GM19438 (cell line): ENCODE results near the gene APBA2.

Experiments
- ATAC-seq: cut with Tn5 transposase; IDR thresholded peaks from one replicate; pipeline ENCODE4 v1.9.1; 2021; ENCODE audit warnings: low read depth; ENCODE audit not compliant: unreplicated experiment

APBA2 gene

DNA sequence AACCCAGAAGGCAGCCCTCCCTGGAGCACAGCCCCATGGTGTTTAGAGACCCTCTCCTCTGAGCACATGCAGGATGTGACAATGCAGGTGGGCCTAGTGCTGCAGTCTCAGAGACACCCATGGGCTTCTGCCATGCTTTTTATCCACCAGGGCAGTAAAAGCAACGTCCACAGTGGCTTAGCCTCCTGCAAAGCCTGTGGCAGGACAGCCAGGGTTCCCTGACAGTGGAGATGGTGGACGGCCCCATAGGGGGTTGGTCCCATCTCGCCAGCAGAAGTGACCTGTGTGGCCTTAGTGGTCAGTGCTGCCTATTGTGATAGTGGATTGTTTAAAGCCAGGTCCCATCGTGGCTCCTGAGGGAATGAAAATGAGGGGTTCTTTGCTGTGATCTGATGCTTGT is 46.6 kb downstream of the APBA2 start:
- ATAC-seq = no peak

DNA sequence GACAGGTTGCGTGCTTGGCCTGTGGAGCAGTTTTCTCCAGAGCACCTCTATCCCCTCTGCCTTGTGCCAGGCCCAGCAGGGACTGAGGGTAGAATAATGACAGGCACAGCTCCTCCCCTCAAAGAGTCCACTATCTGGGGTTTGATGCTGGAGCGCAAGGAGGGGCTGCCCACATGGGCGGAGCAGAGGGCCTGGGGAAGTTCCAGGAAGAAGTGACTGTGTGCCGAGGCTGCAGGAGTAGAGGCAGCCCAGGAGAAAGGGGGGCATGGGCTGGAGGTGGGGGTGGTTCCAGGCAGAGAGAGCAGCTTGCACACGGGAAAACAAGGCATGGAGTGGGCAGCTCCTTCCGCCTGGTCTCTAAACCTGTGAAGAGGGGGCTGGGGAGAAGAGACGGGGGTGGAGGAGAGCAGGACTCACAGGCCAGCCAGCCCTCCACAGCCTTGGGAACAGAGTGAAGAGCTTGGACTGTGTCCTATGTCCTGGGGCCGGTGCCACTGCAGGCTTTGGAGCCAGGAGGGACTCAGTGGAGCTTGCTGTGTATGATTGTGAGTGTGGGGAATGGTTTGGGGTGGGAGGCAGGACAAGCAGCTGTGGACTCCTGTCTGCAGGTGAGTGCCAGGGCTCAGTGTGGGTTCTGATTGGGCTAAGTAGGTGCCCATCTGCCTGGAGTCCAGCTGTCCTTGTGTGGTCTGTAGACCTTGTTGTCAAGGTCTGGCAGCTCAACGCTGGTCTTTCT is 48.1 kb downstream of the APBA2 start:
- ATAC-seq = no peak

DNA sequence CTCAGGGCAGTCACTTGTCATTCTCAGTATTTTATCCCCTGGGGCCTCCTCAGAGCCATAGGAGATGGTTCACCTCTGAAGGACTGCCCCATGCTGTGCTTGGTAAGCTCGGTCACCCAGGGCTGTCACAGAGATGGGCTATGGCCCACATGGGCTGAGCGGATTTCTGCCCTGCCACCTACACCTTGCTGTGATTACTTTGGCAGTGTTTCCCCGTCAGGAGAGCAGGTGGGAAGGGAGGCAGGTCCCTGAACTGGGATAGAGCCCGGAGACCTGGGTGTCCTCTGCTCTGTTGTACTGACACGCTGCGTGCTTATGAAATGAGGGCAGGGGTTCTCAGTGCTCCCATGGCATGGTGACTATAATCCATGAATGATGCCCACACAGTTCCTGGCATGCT is 48.9 kb downstream of the APBA2 start:
- ATAC-seq = no peak

DNA sequence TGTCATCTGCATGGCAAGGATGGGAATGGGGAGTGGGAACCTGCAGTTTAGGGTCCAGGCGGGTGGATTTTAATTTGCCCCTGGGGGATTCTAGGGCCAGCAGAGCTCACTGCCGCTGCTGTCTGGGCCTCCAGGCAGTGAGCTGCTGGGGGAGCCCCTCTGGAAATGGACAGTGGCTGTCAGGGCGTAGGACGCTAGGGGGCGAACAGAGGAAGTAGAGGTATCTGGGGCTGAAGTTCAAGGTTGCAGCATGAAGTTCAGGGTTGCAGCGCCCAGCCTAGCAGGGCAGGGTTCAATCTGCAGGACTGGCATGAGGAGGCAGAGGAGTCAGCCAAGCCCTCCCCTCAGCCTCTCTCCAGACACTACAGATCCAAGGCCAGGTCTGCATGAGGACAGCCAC is 49.5 kb downstream of the APBA2 start:
- ATAC-seq = no peak

DNA sequence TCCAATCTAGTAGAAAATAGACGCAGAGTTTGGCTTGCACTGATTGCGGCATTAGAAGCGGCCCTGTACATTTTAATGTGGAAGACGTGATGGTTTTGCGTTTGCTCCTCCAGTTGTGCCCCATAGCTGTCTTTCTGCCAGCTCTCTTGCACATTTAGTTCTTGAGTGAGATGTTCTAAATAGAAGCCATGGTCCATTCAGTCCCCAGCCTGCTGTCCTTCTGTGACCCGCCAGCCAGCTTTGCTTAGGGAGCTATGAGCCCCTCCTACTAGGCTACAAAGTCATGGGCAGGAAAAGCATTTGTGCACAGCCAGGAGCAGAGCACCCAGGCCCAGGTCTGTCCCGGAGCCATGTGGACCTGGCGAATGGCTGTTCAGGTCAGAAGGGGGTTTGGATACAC is 50.3 kb downstream of the APBA2 start:
- ATAC-seq = no peak

DNA sequence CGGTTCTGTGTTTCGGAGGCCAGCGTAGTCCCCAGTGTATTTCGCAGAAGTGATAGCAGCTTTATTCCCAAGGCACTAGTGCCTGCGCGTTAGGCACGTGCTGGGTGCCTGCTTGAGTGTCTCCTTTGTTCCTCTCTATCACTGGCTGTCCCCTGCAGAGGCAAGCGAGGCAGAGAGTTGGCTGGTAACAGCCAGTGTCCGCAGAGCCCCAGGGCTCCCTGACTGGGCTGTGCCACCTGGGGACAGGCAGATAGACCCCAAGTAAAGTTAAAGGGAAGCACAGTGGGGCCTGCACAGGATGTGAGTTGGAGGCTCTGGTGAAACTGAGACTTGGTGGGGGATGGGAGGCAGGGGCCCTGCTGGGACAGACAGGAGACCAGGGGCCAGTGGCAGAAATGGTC is 50.7 kb downstream of the APBA2 start:
- no peak for ATAC-seq

DNA sequence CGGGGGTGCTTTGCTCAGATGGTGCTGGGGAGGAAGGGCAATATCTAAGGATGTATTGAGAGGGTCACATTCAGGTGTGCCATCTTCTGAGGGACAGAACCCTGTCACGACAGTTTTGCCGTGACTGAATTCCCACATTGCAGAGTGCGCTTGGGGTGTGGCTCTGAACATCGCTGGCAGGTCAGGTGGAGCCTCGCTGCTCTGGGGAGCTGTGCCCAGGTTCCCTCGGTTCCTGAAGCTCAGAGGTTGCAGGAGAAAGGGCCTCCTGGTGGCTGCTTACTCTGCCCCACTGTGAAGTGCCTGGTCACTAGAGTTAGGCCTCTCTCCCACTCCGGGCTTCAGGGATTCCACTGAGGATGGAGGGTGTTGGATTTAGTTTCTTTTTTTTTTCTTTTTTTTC is 51.5 kb downstream of the APBA2 start:
- no peak for ATAC-seq

DNA sequence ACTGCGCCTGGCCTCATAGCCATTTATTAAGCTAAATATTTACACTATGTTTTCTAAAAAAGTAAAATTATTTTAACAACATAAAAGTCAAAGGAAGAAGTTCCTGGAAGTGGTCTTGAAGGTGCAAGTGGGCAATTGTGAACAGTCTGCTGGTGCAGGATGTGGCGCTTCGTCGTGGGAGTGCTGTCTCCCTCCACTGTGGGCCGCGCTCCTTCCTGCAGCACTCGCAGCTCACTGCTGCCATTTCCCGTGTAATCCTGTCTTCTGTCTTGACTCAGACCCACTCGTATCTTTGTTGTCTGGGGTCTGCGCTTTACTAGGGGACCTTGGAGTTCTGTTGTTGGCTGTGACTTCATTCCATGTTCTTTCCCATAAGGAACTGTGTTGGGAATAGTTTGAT is 56.3 kb downstream of the APBA2 start:
- no peak for ATAC-seq

DNA sequence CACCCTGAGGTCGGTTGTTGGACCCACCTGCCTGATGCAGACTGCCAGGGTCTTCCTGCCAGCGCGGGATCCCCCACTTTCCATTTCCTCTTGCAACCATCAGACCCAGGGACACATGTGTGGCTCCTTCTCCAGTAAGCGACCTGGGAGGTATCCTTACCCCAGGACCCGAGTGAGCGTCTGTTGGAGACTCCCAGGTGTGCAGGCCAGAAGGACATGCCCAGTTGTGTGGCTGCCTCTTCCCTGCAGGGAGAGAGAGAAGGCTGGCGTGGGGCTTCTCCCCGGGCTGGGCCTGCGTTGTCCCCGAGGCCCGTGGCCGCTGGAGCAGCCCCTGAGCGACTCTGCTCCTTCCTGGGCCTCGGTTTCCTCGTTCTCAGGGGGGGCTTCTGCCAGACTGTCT is 56.8 kb downstream of the APBA2 start:
- ATAC-seq = no peak

DNA sequence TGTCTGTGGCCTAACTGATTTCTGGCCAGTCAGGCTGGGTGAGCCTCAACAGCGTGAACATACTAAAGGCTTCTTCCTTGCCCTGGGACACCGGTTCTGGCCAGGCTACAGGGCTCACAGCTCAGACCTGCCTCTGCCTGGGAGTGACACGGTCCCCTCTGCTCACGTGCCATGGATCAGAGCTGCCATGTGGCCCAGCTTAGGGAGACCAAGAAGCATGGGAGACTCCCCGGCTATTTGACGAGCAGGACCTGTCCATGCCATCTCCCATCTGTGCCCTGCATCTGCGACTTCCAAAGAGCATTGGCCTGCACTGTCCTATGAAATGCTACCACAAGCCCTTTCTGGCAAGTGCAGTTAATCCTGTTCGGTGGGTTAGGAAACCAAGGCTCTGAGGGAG is 57.4 kb downstream of the APBA2 start:
- no peak for ATAC-seq

DNA sequence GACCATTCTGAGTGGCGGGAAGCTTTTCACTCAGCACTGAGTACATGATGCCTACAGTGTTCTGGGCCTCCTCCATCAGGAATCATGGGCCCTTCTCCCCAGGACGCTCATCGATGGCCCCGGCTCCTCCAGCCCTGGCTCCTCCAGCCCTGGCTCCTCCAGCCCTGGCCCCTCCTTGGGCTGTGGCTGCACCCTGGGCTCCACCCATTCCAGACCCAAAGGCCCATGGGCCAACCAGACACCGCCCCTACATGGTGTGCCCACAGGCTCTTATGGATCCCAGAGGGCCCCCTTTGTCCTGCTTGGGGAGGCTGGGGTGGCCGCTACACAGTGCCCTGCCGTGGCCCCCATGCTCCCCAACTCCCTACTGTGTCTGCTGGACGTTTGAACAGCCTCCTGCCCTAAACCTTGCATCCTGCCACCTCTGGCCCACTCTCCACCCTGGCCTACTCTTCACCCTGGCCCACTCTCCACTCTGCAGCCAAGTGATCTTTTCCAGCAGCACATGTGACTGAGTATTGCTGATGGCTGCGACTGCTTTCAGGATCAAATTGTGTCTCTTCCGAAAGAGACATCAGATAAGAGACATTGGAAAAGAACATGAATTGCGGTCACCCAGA is 57.9 kb downstream of the APBA2 start:
- no peak for ATAC-seq

DNA sequence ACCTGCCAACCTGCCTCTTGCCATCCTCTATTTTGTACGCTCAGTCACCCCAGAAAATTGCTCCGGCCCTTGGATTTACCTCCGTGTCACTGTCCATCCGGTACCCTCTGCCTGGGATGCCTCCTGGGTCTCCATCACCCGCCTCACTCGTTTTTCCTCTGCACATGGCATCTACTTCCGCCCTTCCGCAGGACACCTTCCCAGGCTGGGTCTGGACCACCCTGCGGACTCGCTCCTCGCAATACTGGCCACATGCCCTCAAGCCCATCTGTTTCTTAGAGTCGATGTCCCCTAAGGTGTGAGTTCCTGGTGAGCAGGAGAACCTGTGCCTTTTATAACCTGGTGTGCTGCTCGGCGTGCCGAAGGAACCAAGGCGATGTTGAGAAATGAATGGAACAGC is 58.5 kb downstream of the APBA2 start:
- no peak for ATAC-seq

DNA sequence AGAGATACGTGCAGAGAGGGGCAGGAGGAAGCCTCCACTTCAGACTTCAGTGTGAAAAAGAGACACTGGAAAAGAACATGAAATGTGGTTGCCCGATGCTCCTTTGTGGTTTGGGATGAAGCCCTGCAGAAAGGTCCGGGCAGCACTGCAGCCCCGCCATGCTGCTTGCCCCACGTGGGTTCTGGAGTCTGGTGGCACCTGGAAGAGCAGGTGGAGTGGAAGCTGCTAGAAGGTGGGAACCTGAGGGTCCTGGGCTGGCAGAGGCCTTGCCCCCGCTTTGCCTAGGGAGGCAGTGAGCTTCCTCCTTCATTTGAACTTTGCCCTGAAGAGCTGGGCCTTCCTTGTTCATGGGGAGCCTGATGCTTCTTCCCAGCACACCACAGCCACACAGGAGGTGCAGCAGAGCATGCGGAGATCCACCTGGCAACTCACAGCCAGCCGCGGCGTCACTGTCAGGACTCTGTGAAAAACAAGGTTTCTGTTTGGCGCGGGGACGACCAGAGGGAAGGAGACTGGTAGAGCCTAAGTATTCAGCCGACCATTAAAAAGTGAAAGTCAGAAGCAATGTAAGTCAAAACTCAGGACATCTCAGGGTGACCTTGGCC is 59.0 kb downstream of the APBA2 start:
- ATAC-seq = no peak

DNA sequence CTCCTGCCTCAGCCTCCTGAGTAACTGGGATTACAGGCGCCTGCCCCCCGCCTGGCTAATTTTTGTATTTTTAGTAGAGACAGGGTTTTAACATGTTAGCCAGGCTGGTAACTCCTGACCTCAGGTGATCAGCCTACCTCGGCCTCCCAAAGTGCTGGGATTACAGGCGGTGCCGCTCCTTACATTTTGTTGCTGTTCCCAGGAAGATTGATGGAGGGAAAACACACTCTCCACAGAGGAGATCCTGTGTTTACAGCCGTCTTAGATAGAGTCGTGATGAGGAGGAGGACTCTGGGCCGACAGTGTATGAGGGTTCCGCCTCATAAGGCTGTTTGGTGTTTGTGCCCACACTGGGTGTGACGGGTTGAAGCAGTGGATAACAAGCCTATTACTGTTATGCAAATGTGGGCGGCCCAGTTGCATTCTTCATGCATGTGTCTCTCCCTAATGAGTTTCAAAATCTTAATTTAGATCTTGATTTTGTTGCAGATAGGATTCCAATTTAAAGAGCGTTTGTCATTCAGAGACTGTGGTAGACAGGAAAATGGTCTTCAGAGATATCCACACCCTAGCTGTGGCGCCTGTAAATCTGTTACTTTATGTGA is 60.0 kb downstream of the APBA2 start:
- no peak for ATAC-seq

DNA sequence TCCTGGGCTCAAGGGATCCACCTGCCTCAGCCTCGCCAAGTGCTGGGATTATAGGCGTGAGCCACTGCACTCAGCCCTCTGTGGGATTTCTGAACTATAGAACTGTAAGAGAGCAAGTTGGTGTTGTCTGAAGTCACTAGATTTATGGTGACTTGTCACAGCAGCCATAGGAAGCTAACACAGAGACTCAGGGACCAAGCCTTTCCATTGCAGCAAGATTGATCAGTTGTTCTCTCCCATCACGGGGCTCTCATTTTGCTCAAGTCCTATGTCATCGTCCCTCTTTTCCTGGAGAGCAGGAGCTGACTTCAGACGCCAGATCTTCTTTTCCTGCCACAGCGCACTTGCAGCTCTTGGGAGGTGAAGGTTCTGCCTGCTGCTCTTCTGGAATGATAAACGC is 61.0 kb downstream of the APBA2 start:
- ATAC-seq = no peak

DNA sequence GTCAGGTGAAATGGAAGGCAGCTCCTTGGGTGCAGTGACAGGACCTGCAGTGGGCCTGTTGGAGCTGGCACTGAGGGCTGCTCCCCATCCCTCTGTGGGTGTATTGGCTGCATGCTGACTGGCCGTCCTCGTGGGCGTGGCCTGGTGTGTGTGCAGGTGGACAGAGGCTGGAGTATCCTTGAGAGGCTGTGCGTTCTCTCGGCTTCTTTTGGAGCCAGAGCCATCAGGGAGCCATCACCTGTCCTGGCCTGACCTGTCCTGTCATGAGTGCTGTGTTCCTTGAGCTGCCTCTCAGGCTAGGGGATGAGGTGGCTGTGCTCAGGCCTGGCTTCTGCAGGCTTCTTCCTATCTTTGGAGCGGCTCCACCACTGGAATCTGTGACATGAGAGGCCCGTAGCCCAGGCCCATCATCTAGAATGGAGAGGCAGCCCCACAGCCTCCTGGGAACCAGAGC is 61.5 kb downstream of the APBA2 start:
- no peak for ATAC-seq

DNA sequence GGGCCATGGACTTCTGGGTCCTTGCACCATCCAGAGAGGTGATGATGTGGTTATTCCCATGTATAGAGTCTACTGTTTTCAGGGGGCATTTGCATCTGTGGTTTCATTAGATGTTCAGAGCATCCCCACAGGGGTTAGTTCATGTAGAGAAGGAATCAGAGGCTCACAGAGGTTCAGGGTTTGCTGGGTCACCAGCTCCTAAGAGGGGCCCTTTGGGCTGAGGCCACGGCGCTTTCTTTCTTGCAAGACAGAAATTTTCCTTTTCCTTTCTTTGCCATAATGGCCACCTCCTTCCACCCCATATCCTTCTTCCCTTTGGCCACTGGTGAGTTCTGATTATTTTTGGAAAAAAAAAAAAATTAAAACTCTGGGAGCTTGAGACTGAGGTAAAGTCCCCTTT is 62.3 kb downstream of the APBA2 start:
- no peak for ATAC-seq

DNA sequence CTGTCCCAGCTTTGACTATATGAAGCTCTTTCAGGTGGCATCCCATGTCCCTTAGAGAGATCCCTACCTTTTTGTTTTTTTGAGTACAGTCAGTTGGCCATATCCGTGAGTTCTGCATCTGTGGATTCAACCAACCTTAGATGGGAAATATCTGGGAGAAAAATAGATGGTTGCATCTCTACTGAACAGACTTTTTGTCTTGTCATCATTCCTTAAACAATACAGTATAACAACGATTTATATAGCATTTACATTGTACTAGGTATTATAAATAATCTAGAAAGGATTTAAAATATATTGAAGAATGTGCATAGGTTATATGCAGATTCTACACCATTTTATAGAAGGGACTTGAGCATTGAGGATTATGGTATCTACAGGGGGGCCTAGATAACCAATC is 65.1 kb downstream of the APBA2 start:
- no peak for ATAC-seq

DNA sequence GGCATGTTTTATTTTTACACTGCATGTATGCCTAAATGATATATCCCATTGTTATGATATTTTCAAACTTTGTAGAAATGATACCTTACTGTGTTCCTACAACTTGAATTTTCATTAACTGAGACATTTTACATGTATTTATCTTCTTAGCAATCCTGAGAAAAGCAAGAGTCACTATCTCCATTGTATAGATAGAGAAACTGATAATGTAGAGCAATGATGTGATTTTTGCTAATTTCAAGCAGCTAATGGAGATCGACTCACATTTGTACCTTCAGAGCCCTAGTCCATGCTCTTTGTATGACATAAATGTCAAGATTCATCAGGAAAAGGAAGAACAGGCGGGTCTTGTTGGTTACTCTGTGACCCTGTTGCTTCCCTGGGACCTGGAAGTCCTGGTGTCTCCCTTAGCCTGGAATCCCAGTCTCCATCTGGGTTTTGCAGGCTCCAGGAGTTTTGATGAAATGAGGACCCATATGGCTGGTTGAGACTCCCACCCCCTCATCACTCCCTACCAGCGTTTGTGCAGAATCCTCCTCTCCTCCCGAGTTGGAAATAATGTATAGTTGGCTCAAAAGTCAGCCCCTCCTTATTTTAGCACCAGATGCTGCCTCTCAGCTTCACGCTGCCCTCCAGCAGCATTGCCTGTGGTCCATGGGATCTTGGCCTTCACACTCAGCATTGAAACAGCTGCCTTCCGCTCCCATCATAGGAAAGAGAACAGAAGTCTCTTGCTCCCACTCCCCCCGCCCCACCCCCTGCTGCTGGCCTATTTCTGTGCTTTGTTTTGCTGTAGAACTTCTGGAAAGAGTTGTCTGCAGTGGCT is 67.1 kb downstream of the APBA2 start:
- ATAC-seq = no peak

DNA sequence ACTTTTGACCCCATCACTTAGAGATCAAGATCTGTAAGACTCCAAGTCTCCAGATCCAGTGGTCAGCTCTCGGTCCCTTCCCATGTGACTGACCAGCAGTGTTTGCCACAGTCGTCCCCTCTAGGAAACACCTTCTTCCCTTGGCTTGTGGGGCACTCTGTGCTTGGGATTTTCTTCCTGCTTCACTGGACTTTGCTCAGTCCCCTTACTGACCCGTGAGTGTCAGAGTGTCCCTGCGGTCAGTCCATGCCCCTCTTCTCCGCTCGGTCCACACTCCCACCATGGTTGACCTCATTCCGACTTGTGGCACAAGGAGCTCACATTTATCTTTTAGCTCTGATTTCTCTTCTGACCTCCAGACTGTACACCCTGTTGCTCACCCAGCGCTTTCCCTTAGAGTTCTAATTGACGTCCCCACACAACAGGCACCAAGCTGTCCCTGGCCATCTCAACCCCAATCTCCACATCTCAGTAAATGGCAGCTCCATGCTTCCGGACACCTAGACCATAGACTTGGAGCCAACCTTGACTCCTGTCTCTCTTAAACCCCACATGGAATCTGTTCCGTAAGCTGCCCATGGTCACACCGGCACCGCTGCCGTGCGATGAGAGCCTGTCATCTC is 67.9 kb downstream of the APBA2 start:
- no peak for ATAC-seq
